NCI-H748 (cell line): Measurements from ENCODE around the gene HNRNPM.

Experiments used
- DNase-seq: peaks from one replicate; lab custom pipeline; 2025; ENCODE audit not compliant: unreplicated experiment; lab: John Stamatoyannopoulos, UW

The HNRNPM gene

GRCh38 chr19:8537099-8537498 lies 92.3 kb downstream of the HNRNPM start:
- DNase-seq = no peak
